K562 (cell line): Measurements from ENCODE around the gene CRABP1. TPM values are rescaled to one million over a fixed set of nuclear protein-coding genes. Genes with fewer than 3 reads are reported as not detected.

Experiments used
- ATAC-seq: fragments of 200-7000 bp; cut with Tn5 transposase; 3 replicates; pipeline ENCODE4 v1.9.1; 2020; ENCODE audit warnings: moderate library complexity
- BruUV-seq: library from RNA; stranded (reverse); fragments of 400-500 nt; replicated peaks from 2 replicates; lab custom pipeline; 2021; lab: Mats Ljungman, UMichigan
- CTCF ChIA-PET: fragments of 300-600 bp; formaldehyde crosslinking; extraction: SDS; loops from one replicate; lab custom pipeline; 2021; ENCODE audit warnings: low intra/inter-chr PET ratio; lab: Yijun Ruan, JAX
- POLR2A ChIA-PET: fragments of 300-600, 350-650 bp; sonication (Branson Sonifier 250); formaldehyde crosslinking; extraction: SDS; loops from one replicate; lab custom pipeline; 2021; ENCODE audit warnings: antibody characterized with exemption, inconsistent platforms; lab: Yijun Ruan, JAX
- DNase-seq, 4 experiments: peaks; one replicate each; pipeline versions ENCODE4 v3.0.0 to v3.0.0-alpha.2; 2011 to 2018; ENCODE audit warnings: low spot score in 3 of 4, mixed read lengths in 3 of 4; ENCODE audit errors: extremely low read depth in 1 of 4
- FAIRE-seq: peaks from 2 replicates; lab custom pipeline; 2011; peaks lifted over from hg19 to GRCh38; lab: Jason Lieb, UNC
- H2AFZ ChIP-seq: 2 replicates; pipeline ENCODE4 v1.6.0; 2011; ENCODE audit warnings: low read depth, low read length, control low read depth, inconsistent platforms
- H3K27ac ChIP-seq: fragments of 200-600 bp; 3 replicates; pipeline ENCODE4 v1.8.0; 2011; ENCODE audit warnings: low read depth, mild to moderate bottlenecking, control low read depth, inconsistent platforms, low read length, moderate library complexity, mixed read lengths; ENCODE audit errors: extremely low read depth
- H3K27me3 ChIP-seq, 2 experiments: fragments of 300-600 bp in 1 of 2; 2 replicates in 1 of 2; 3 replicates in 1 of 2; pipeline versions ENCODE4 v1.6.0 to v1.8.0; 2011; ENCODE audit warnings: inconsistent platforms in 2 of 2, low read length in 2 of 2, mild to moderate bottlenecking in 1 of 2, mixed read lengths in 1 of 2, moderate library complexity in 1 of 2; ENCODE audit not compliant: control insufficient read depth in 2 of 2, insufficient read depth in 2 of 2
- H3K36me3 ChIP-seq: fragments of 300-600 bp; 3 replicates; pipeline ENCODE4 v1.8.0; 2011; ENCODE audit warnings: mild to moderate bottlenecking, low read length, inconsistent platforms; ENCODE audit not compliant: control insufficient read depth, insufficient read depth
- H3K4me1 ChIP-seq, 2 experiments: fragments of 200-600 bp in 1 of 2; replicated peaks in 1 of 2; 2 replicates in 1 of 2; 3 replicates in 1 of 2; pipeline versions ENCODE4 v1.5.1 to v1.8.0; 2011; ENCODE audit warnings: inconsistent platforms in 2 of 2, low read length in 2 of 2, mild to moderate bottlenecking in 1 of 2, mixed read lengths in 1 of 2, moderate library complexity in 1 of 2; ENCODE audit not compliant: control insufficient read depth in 2 of 2, insufficient read depth in 2 of 2
- H3K4me2 ChIP-seq: 2 replicates; pipeline ENCODE4 v1.6.1; 2011; ENCODE audit warnings: low read length, control low read depth, inconsistent platforms, mixed read lengths; ENCODE audit not compliant: insufficient read depth
- H3K4me3 ChIP-seq: fragments of 200-600 bp; sonication (generic), shearing (Covaris generic); 2 replicates; pipeline ENCODE4 v1.5.1; 2016; ENCODE audit warnings: control low read depth, inconsistent platforms
- H3K79me2 ChIP-seq: fragments of 200-600 bp; 3 replicates; pipeline ENCODE4 v1.8.0; 2011; ENCODE audit warnings: low read length, inconsistent platforms; ENCODE audit not compliant: control insufficient read depth, insufficient read depth
- H3K9ac ChIP-seq, 2 experiments: 2 replicates each; pipeline versions ENCODE4 v1.6.0 to v1.6.1; 2011; ENCODE audit warnings: low read depth in 2 of 2, low read length in 2 of 2, control low read depth in 1 of 2, inconsistent platforms in 1 of 2, mild to moderate bottlenecking in 1 of 2, mixed read lengths in 1 of 2; ENCODE audit not compliant: insufficient read depth in 1 of 2
- H3K9me1 ChIP-seq: one replicate; pipeline ENCODE4 v1.6.0; 2011; ENCODE audit warnings: inconsistent platforms, mild to moderate bottlenecking, low read length, moderate library complexity; ENCODE audit not compliant: control insufficient read depth, insufficient read depth
- H3K9me3 ChIP-seq: replicated peaks from 2 replicates; pipeline ENCODE4 v1.5.1; 2011; ENCODE audit warnings: low read depth, low read length, inconsistent platforms; ENCODE audit not compliant: control insufficient read depth, insufficient read depth
- H4K20me1 ChIP-seq: replicated peaks from 2 replicates; pipeline ENCODE4 v1.6.1; 2011; ENCODE audit warnings: low read length, inconsistent platforms, mixed read lengths; ENCODE audit not compliant: control insufficient read depth, insufficient read depth
- EZH2 ChIP-seq: IDR thresholded peaks from 2 replicates; pipeline ENCODE4 v1.6.1; 2012; ENCODE audit warnings: low read depth, mild to moderate bottlenecking, inconsistent platforms, low read length, borderline replicate concordance
- GABPA ChIP-seq: fragments of 200-800 bp; sonication (Bioruptor generic); conservative IDR thresholded peaks from 2 replicates; pipeline ENCODE4 v1.6.1; 2016; ENCODE audit warnings: low read depth, missing genetic modification characterization, missing compliant biosample characterization
- MBD1 ChIP-seq: fragments of 250-450 bp; sonication (Bioruptor Pico); IDR thresholded peaks from 2 replicates; pipeline ENCODE4 v1.8.0; 2022; ENCODE audit warnings: inconsistent platforms
- POLR2H ChIP-seq: IDR thresholded peaks from 2 replicates; pipeline ENCODE4 v1.6.1; 2016; ENCODE audit warnings: missing genetic modification characterization, low read depth, mild to moderate bottlenecking, control low read depth, missing compliant biosample characterization, moderate library complexity
- RBM17 ChIP-seq: fragments of 200-400 bp; formaldehyde crosslinking; IDR thresholded peaks from 2 replicates; pipeline ENCODE4 v1.6.1; 2017; ENCODE audit warnings: low read depth, mild to moderate bottlenecking, low read length, borderline replicate concordance
- TAF15 ChIP-seq: fragments of 200-400 bp; formaldehyde crosslinking; IDR thresholded peaks from 2 replicates; pipeline ENCODE4 v1.6.1; 2017; ENCODE audit warnings: mild to moderate bottlenecking, low read depth, low read length, moderate library complexity
- TEAD2 ChIP-seq: fragments of 450-650 bp; IDR thresholded peaks from 2 replicates; pipeline ENCODE4 v1.6.1; 2016; ENCODE audit warnings: missing genetic modification characterization, control low read depth, missing compliant biosample characterization
- ZNF318 ChIP-seq, 2 experiments: fragments of 450-650 bp; IDR thresholded peaks; 2 replicates each; pipeline ENCODE4 v1.6.1; 2016; ENCODE audit warnings: mild to moderate bottlenecking in 2 of 2, borderline replicate concordance in 1 of 2, low read depth in 1 of 2, moderate library complexity in 1 of 2
- WGBS: fragments of 100-300 bp; shearing (Covaris generic); methylation state at CpG from one replicate; pipeline ENCODE4 v1.1.6; 2016; ENCODE audit warnings: low coverage, mixed read lengths; ENCODE audit not compliant: insufficient coverage; ENCODE audit errors: missing lambda C conversion rate; 5-methylcytosine and 5-hydroxymethylcytosine counted together
- in situ Hi-C: fragments of 300-500 bp; cut with MboI; formaldehyde crosslinking; loops from 4 replicates; pipeline ENCODE4 v1.15.0; 2018; ENCODE audit warnings: inconsistent platforms, mixed read lengths
- intact Hi-C: fragments of 100-400 bp; cut with micrococcal nuclease; formaldehyde crosslinking; loops from 2 replicates; pipeline ENCODE4 v1.14.2; 2022
- polyA plus RNA-seq, 8 experiments: library from polyadenylated mRNA; depleted of rRNA in 4 of 8; stranded (reverse) in 5 of 8; unstranded in 3 of 8; fragments of >200 nt; fragmentation: Nextera tagmentation in 2 of 8; fragmentation: Illumina TruSeq in 1 of 8; extraction: Ambion mirVana in 2 of 8; extraction: Trizol in 1 of 8; gene quantifications; 2 replicates each; pipeline versions ENCODE4 v1.2.1 to v1.2.3, GENCODE V29; 2011 to 2014; ENCODE audit warnings: inconsistent platforms in 1 of 8, missing spikeins in 1 of 8
- total RNA-seq, 7 experiments: library from RNA; depleted of rRNA in 6 of 7; stranded (reverse); fragments of >200 nt in 6 of 7; fragmentation: Illumina TruSeq in 2 of 7; extraction: Trizol in 2 of 7; gene quantifications; 2 replicates each; pipeline versions ENCODE4 v1.2.1 to v1.2.3, GENCODE V29; 2011 to 2021; ENCODE audit warnings: low replicate concordance in 1 of 7

The CRABP1 gene
- total and polyA plus RNA-seq, 9 of the 15 experiments (the other 6 are each of a cell fraction or from before 2014, with no cell fraction given) = 0.60 TPM; not detected in 8

DNA sequence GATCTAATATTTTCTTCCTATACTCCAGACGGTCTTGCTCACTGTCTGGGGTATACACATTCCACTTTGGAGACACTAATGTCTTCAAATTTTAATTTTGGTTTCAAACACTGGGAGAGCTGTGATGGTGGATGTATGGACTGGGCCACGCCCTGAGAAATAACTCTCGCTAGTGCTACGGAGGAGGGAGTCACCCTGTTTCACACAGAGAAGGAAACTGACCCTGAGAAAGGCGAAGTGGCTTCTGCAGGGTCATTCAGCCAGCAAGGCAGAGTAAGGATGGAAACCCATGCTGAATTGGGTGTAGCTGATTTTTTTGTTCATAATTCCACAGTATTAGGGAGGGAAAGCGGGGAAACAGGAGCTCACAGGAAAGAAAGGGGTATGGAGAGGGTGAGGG lies 32.2 kb upstream of the CRABP1 start:
- 29% methylated on average over 6 of the region's 6 CpGs for WGBS
- CTCF ChIA-PET = no interaction called here
- Histone ChIP-seq H3K27ac (no peak overlapping the region), H3K36me3 (no peaks in the 10 kb centered on the region), H3K9ac (peak overlapping the region; percentile 52 to 76; a peak in 2 of 4 replicates), H3K4me1 (peaks cover 29 to 36% of the 10 kb centered on the region in 2 experiments; a peak in 4 of 5 replicates), H3K9me3 (no peaks in the 10 kb centered on the region), H3K4me3 (no peak overlapping the region), H3K9me1 (no peaks in the 10 kb centered on the region)
- no TSS peak for BruUV-seq
- peak; percentile 38 for ATAC-seq
- POLR2A ChIA-PET = interaction anchor here (0.6 to 1.9 kb wide), 3 partner anchors 14 to 1284 kb away, joined by 3 to 6 read pairs (median 3); no protein-coding TSS in a partner anchor
- peak; percentile 74 for FAIRE-seq
- TF ChIP-seq TAF15 (no peak), MBD1 (CRISPR knock-in tag) (no peak), EZH2 (no peak), TEAD2 (tag) (no peak), ZNF318 (IDR thresholded peaks at IDR 0.05; ENCODE audit: borderline replicate concordance in 1 of 2, low read depth in 1 of 2) (no peak), GABPA (tag) (no peak), POLR2H (no peak), RBM17 (no peak)
- TF ChIP-seq, all 486 proteins: peak for 0
- peak in 3 of 4 experiments; percentile 36 to 47 (median 40) for DNase-seq
- in situ Hi-C loops = no loop called here
- intact Hi-C loops = loop anchor here (1.0 to 5.0 kb wide), 5 partner anchors 107 to 401 kb away; no protein-coding TSS in a partner anchor
- no peaks in the 10 kb centered on the region; the same call in 1 of the 3 replicates for H3K79me2 ChIP-seq
- no peaks in the 10 kb centered on the region for H3K27me3 ChIP-seq
- H3K4me2 ChIP-seq = peak overlapping the region; percentile 66
- H4K20me1 ChIP-seq = no peaks in the 10 kb centered on the region
- peak overlapping the region; percentile 94 for H2AFZ ChIP-seq
